Lower leg skin (tissue), 4 donors: Measurements from ENCODE around the gene EXOSC2. TPM values are rescaled to one million over a fixed set of nuclear protein-coding genes. Genes with fewer than 3 reads are reported as not detected.

Experiments used
- DNase-seq, 2 donors: peaks; one replicate each; pipeline ENCODE4 v3.0.0-alpha.2; 2019; ENCODE audit warnings: low spot score in 2 of 2
- H3K4me3 ChIP-seq: fragments of 200-600 bp; sonication (generic); 2 replicates; pipeline ENCODE4 v1.5.1; 2017; ENCODE audit warnings: mild to moderate bottlenecking, low read depth; ENCODE audit not compliant: poor library complexity, severe bottlenecking
- POLR2A ChIP-seq, 2 donors: fragments of 450-650 bp; IDR thresholded peaks; one replicate each; pipeline ENCODE4 v1.6.1; 2016 to 2017; ENCODE audit warnings: antibody characterized with exemption in 2 of 2, mild to moderate bottlenecking in 1 of 2, moderate library complexity in 1 of 2
- WGBS, 2 donors: methylation state at CpG; one replicate each; pipeline ENCODE4 v1.1.5; 2018; 5-methylcytosine and 5-hydroxymethylcytosine counted together
- intact Hi-C: fragments of 100-400 bp; cut with DNase I; formaldehyde crosslinking; loops from one replicate; pipeline ENCODE4 v1.15.0; 2023; ENCODE audit warnings: low total_unique reads
- total RNA-seq, 4 donors: library from RNA; depleted of rRNA; stranded (reverse); fragments of >200 nt; gene quantifications; one replicate each; pipeline ENCODE4 v1.1.0, GENCODE V29; 2016
- TF ChIP-seq, protein P1 (sequence below), 3 donors: fragments of 450-650 bp; IDR thresholded peaks; one replicate each; pipeline ENCODE4 v1.5.1; 2016; ENCODE audit warnings: antibody characterized with exemption in 3 of 3, mild to moderate bottlenecking in 3 of 3, moderate library complexity in 2 of 3

Gene EXOSC2
- total RNA-seq, 4 donors from 2014 or later = 14.8 to 19.7 (median 17.9) TPM

DNA sequence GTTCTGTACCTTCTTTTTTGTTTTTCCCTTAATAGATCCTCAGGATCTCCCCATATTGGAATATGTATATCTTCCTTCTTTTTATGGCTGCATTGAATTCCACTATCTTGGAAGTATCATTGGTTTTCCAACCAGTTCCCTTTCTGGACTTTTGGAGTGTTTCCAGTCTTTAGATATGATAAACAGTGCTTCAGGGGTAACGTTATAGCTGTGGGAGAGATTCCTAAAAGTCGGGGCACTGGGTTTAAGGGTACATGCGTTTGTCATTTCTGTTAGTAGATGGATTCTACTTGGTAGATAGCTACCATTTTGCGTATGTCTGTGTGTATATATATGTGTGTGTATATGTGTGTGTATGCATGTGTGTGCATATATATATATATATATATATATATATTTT, 42.0 kb downstream of the EXOSC2 start:
- no peak for DNase-seq
- H3K4me3 ChIP-seq = no peak overlapping the region
- no peak for TF ChIP-seq POLR2A (IDR thresholded peaks at IDR 0.05)
- TF ChIP-seq, protein P1, sequence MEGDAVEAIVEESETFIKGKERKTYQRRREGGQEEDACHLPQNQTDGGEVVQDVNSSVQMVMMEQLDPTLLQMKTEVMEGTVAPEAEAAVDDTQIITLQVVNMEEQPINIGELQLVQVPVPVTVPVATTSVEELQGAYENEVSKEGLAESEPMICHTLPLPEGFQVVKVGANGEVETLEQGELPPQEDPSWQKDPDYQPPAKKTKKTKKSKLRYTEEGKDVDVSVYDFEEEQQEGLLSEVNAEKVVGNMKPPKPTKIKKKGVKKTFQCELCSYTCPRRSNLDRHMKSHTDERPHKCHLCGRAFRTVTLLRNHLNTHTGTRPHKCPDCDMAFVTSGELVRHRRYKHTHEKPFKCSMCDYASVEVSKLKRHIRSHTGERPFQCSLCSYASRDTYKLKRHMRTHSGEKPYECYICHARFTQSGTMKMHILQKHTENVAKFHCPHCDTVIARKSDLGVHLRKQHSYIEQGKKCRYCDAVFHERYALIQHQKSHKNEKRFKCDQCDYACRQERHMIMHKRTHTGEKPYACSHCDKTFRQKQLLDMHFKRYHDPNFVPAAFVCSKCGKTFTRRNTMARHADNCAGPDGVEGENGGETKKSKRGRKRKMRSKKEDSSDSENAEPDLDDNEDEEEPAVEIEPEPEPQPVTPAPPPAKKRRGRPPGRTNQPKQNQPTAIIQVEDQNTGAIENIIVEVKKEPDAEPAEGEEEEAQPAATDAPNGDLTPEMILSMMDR (IDR thresholded peaks at IDR 0.05) = no peak
- WGBS, 2 donors = 86 to 96% methylated on average over 4 of the region's 4 CpGs
- intact Hi-C loops = loop anchor here (5.0 kb wide), 1 partner anchor 1832 kb away; no protein-coding TSS in a partner anchor

- intact Hi-C loops = loop anchor here (5.0 kb wide), 1 partner anchor 1830 kb away; no protein-coding TSS in a partner anchor
- no peak overlapping the region for H3K4me3 ChIP-seq
- 88 to 89% methylated on average over 1 of the region's 1 CpG for WGBS, 2 donors
- TF ChIP-seq POLR2A (IDR thresholded peaks at IDR 0.05) = no peak
- TF ChIP-seq, protein P1 (IDR thresholded peaks at IDR 0.05) = no peak
- no peak for DNase-seq
Observed at GRCh38 chr9:130736834-130737233, 43.3 kb downstream of the EXOSC2 start.

DNA sequence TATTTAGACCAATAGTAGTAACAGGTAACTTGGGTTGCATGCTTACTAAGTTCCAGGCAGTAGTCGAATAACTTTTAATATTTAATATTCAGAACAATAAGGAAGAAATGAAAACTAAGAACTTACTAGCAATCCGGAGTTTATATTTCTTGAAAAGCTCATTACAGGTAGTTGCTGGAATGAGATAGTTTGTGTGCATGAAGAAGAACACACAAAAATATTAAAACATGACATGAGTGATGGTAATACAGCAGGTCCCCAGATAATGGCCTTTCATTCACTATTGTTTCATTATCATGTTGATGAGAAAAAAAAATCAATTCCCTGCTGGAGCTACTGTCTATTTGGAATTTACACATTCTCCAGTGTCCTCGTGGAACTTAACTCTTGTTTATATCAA, 44.7 kb downstream of the EXOSC2 start:
- TF ChIP-seq, protein P1 (IDR thresholded peaks at IDR 0.05) = no peak
- TF ChIP-seq POLR2A (IDR thresholded peaks at IDR 0.05) = no peak
- DNase-seq = no peak
- intact Hi-C loops = loop anchor here (5.0 kb wide), 1 partner anchor 1829 kb away; no protein-coding TSS in a partner anchor
- H3K4me3 ChIP-seq = no peak overlapping the region
- 93 to 94% methylated on average over 3 of the region's 3 CpGs for WGBS, 2 donors

DNA sequence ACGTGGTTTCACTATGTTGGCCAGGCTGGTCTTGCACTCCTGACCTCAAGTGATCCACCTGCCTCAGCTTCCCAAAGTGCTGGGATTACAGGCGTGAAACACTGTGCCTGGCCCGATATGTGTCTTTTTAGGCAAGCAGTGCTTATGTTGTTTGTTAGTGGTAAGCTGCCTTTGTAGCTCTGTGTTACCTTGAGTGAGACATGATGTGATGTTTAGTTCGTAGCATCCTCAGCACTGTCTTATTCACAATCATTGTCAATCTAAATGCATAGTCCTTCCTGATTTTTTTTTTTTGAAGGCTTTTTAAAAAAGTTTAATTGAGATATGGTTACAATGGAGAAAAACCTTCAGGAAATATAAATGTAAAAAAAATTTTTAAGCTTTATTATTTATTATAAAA, 45.5 kb downstream of the EXOSC2 start:
- WGBS, 2 donors = 91 to 94% methylated on average over 4 of the region's 4 CpGs
- no peak overlapping the region for H3K4me3 ChIP-seq
- no peak for TF ChIP-seq POLR2A (IDR thresholded peaks at IDR 0.05)
- TF ChIP-seq, protein P1 (IDR thresholded peaks at IDR 0.05) = no peak
- intact Hi-C loops = loop anchor here (5.0 kb wide), 1 partner anchor 1828 kb away; no protein-coding TSS in a partner anchor
- no peak for DNase-seq

GRCh38 chr9:130740218-130741023, 46.8 kb downstream of the EXOSC2 start:
- H3K4me3 ChIP-seq = no peak overlapping the region
- no peak for DNase-seq
- TF ChIP-seq, protein P1 (IDR thresholded peaks at IDR 0.05) = no peak
- no peak for TF ChIP-seq POLR2A (IDR thresholded peaks at IDR 0.05)
- intact Hi-C loops = no loop called here
- 92 to 93% methylated on average over 11 of the region's 11 CpGs for WGBS, 2 donors
